ENCODE data around the gene C16orf86.

The C16orf86 gene

GRCh38 chr16:67716097-67716496 is 49.5 kb downstream of the C16orf86 start:
- no peak overlapping the region for H3K4me3 ChIP-seq (ENCODE audit: low read depth, low read length)

More at GRCh38 chr16:67716097-67716496, 49.5 kb downstream of the C16orf86 start:
- no peak for DNase-seq (ENCODE audit: low read depth)

All from skeletal muscle cell (primary cell).